GM20431 (cell line): ENCODE measurements around the gene SDK2.
"Not testable (repeated sequence)": the region's sequence is repeated elsewhere in the genome, so short reads cannot be mapped to it uniquely, and the experiment has no call there.

Experiments used
- in situ Hi-C: fragments of 300-500 bp; cut with MseI, MboI; formaldehyde crosslinking; loops from one replicate; pipeline ENCODE4 v1.15.0; 2020; ENCODE audit warnings: low sequenced_read_pairs; ENCODE audit not compliant: unreplicated experiment

Gene SDK2

GRCh38 chr17:73343739-73344454, 300.3 kb downstream of the SDK2 start:
- in situ Hi-C loops, result no loop called here

GRCh38 chr17:73343168-73343634, 301.0 kb downstream of the SDK2 start:
- in situ Hi-C loops, result no loop called here

DNA sequence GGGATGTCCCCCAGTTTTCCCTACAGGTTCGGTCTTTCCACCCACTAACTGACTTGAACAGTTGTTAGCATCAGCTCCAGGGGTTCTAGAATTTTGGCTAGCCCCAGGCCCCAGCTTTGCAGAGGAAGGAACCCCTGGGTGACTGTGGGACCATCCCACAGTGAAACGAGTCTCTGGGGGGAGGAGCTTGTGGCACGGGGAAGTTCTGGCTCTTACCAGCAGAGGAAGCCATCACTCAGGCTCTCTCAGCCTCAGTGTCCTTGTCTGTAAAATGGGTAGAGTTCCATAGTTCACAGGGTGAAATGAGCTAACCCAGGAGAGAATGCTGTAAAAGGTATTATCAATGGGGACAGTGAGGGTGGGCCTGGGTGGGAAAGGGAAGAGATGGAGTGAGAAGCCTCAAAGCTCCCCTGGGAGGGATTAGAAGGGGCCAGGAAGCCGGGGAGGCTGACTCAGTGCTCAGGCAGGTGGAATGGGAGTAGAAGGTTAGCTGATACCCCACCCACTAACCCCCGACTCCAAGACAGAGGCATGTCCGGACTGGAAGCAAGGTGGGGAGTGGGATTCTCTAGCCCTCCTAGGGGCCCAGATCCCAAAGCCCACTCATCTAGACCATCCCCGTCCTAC, 301.6 kb downstream of the SDK2 start:
- in situ Hi-C loops, result no loop called here

- in situ Hi-C loops, result no loop called here
These were observed 302.2 kb downstream of the SDK2 start for GRCh38 chr17:73342050-73342522.

GRCh38 chr17:73341350-73342049, 302.7 kb downstream of the SDK2 start:
- in situ Hi-C loops, result no loop called here

DNA sequence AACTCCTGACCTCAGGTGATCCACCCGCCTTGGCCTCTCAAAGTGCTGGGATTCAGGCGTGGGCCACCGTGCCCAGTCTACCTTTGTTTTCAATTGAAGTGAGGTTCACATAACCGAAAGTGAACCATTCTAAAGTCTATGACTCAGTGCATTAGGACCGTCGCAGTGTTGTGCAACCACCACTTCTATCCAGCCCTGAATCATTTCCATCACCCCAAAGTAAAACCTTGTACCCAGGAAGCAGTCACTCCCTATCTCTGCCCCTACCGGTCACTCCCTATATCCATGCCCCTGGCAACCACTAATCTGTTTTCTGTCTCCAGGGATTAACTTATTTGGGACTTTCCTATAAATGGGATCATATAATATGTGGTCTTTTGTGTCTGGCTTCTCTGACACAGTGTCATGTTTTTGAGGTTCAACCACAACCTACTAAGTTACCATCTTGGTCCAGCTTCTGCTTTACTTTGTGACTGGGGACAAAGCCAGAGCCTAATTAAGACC, 304.1 kb downstream of the SDK2 start:
- in situ Hi-C loops, result no loop called here

GRCh38 chr17:73338566-73339197, 305.6 kb downstream of the SDK2 start:
- in situ Hi-C loops, result no loop called here

GRCh38 chr17:73338050-73338521, 306.2 kb downstream of the SDK2 start:
- in situ Hi-C loops, result no loop called here

DNA sequence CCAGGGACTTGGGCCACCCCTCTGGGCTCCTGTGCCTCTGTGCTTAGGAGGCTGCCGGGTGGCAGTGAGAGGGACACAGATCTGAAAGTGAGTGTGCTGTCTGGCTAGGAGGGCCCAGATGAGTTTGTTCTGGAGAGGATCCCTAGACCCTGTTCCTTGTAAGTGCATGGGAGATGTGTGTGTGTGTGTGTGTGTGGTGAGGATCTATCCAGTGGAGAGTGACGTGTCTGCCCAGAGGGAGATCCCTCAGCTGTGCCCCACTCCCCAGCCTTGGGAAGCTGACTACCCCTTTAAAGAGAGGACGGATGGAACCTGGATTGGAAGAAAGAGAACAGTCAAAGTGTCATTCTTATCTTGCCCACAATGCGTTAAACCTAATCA, 306.9 kb downstream of the SDK2 start:
- in situ Hi-C loops, result no loop called here

- in situ Hi-C loops, result no loop called here
These were observed 307.6 kb downstream of the SDK2 start for GRCh38 chr17:73336408-73337329.

DNA sequence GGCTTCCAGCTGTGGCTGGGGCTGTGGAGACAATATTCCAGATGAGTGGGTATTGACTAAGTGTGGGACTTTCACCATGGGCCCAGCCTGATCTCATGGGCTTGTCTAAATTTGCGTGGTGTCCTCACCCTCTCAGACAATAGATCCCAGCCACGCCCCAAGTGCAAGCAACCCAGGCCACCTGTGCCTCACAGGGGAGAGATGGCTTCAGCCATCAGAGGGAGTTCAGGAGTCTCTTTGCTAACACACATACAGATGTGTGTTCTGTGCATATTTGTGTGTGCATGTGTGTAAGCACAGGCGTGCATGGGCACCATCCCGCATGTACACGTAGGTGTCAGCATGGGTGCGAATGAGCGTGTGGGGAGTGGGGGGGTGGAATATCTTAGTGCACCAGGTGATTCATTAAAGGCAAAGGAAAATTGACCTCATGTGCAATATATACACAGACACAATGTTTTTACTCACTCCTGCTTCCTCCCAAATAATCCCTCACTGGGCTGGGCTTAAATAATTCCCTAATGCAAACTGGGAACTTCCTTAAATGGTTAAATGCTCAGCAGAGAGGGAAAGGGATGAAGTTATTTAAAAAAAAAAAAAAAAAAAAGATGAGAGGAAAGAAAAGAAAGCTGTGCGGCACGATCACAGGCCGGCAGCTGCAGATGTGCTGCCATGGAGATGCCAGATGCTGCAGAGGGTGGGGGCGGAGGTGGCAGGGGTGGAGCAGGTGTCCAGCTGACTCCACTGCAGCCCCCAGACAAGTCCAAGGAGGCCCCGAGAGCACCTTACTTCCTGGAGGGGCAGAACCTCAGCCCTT, 308.4 kb downstream of the SDK2 start:
- in situ Hi-C loops, result no loop called here

DNA sequence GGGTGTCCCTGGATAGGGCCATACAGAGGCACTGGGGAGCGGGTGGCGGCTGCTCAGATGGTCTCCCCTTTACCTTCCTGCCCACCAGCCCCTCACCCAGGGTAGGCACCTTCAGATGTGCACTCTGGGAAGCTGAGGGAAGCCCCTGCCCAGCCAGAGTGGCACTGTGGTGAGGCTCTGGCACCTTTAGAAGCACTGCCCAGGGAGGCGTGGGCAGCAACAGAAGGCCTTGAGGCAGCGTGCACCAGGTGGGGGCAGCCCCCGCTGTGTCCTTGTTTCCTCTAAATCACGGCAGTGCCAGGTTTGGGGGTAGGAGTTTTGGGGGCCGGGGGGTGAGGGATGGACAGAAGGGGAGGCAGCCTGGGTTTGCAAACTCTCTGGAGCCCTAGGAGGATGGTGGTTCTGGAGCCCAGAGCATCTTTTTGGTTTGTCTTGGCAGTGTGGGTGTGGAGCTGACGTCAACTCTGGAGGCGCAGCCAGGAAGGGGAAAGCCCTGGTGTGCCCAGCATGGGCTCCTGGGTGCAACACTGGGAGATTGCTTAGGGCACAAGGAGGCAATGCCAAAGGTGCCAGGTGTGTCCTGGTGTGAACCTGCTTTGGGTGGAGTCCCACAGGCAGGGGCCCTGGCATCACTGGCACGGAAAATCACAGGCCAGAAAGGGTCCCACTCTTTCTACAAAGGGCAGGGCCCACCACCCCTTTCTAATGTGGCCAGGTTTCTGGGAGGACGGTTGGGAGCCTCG, 309.3 kb downstream of the SDK2 start:
- in situ Hi-C loops, result no loop called here

DNA sequence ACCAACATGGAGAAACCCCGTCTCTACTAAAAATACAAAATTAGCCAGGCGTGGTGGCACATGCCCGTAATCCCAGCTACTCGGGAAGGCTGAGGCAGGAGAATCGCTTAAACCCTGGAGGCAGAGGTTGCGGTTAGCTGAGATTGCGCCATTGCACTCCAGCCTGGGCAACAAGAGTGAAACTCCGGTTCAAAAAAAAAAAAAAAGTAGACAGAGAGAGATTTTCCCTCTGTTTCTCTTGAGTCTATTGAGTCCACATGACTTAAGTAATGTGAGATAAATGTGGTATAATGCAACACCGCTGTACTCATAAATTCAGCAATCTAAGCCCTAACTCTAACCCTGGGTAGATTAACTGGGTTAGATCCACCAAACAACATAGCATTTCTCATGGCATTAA, 310.8 kb downstream of the SDK2 start:
- in situ Hi-C loops, result not testable (repeated sequence)

DNA sequence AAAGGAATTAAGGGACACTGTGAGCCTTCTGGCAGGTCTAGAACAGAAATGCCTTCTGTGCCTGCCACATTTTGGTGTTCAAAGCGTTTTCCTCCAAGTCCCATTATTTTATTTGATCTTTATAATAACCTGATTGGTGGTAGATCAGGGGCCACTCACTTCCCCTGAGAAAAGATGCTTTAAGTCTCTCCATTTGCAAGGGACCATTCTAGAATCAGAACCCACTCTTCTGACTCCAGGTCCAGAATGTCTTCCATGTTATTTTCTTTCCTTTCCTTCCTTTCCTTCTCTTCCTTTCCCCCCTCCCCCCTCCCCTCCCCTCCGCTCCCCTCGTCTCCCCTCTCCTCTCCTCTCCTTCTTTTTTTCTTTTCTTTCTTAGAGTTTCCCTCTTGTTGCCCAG, 313.2 kb downstream of the SDK2 start:
- in situ Hi-C loops, result no loop called here

- in situ Hi-C loops, result no loop called here
These were observed 316.6 kb downstream of the SDK2 start for GRCh38 chr17:73327676-73328075.

- in situ Hi-C loops, result no loop called here
These were observed 318.8 kb downstream of the SDK2 start for GRCh38 chr17:73325527-73325842.

DNA sequence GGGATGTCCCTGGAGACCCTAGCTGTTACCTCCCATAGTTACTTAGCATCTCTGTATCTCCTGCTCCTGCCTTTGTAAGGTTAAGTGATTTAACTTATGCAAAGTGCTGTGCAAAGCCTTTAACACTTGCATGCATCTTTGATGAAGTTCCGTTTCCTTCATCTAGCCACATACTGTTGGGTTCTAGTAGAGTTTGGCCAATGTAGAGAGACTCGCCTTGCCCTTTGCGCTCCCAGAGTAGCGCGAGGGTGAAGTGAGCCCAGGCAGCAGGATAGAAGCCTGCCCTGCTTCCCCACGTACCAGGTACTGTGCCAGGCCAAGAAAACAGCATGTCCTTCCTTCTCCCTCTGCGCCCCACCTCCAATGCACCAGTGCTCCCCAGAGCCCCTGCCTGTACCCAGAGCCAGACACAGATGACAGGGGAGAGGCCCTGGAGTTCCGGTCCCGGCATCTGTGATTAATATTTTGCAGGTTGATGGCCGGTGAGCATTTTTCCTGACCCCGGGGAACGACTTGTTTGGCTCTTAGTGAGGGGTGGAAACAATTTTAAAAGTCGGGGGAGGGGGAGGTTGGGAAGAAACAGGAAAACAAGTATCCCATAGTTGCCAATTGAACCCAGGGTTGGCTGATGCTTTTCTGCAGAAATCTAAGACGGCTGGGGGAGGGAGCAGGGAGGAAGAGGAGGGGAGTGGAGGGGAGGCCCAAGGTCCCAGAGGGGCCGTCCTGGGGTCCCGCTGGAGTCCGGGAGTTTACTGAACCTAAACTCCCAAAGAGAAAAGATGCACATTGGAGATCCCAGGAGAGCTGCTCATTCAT, 319.3 kb downstream of the SDK2 start:
- in situ Hi-C loops, result no loop called here
